Measurements from ENCODE around the gene KIF21B. TPM values are rescaled to one million over a fixed set of nuclear protein-coding genes. Genes with fewer than 3 reads are reported as not detected.

The KIF21B gene
- total and polyA plus RNA-seq, 9 donors: 0.58 to 1.2 (median 0.95) TPM

- DNase-seq: no peak
- Histone ChIP-seq H3K27me3 (ENCODE audit: control insufficient read depth, insufficient read depth, low read length) (peaks cover 25% of the 10 kb centered on the region), H3K4me3 (ENCODE audit: low read length) (no peak overlapping the region), H3K36me3 (ENCODE audit: control insufficient read depth, insufficient read depth, low read length) (no peaks in the 10 kb centered on the region), H3K9me3 (replicated peaks; ENCODE audit: control insufficient read depth, low read depth, low read length) (no peaks in the 10 kb centered on the region), H3K4me1 (ENCODE audit: control insufficient read depth, insufficient read depth, low read length) (peaks cover 45% of the 10 kb centered on the region), H3K27ac (ENCODE audit: low read length) (no peak overlapping the region)
- WGBS (ENCODE audit: insufficient coverage): 76% methylated on average over 3 of the region's 4 CpGs
Measured at GRCh38 chr1:201013031-201013485, 10.5 kb downstream of the KIF21B start.

- Histone ChIP-seq H3K4me1 (ENCODE audit: control insufficient read depth, insufficient read depth, low read length) (peaks cover 30% of the 10 kb centered on the region), H3K27me3 (ENCODE audit: control insufficient read depth, insufficient read depth, low read length) (peaks cover 22% of the 10 kb centered on the region)
Measured at GRCh38 chr1:201011616-201012015, 11.9 kb downstream of the KIF21B start.

GRCh38 chr1:201009962-201010645, 13.4 kb downstream of the KIF21B start:
- Histone ChIP-seq H3K4me1 (ENCODE audit: control insufficient read depth, insufficient read depth, low read length) (peaks cover 15% of the 10 kb centered on the region), H3K9me3 (replicated peaks; ENCODE audit: control insufficient read depth, low read depth, low read length) (no peaks in the 10 kb centered on the region), H3K27ac (ENCODE audit: low read length) (no peak overlapping the region), H3K36me3 (ENCODE audit: control insufficient read depth, insufficient read depth, low read length) (no peaks in the 10 kb centered on the region), H3K4me3 (ENCODE audit: low read length) (no peak overlapping the region), H3K27me3 (ENCODE audit: control insufficient read depth, insufficient read depth, low read length) (peaks cover 20% of the 10 kb centered on the region)
- DNase-seq: no peak
- WGBS (ENCODE audit: insufficient coverage): 63% methylated on average over 9 of the region's 11 CpGs

More at GRCh38 chr1:201011616-201012015, 11.9 kb downstream of the KIF21B start:
- no peaks in the 10 kb centered on the region for H3K36me3 ChIP-seq (ENCODE audit: control insufficient read depth, insufficient read depth, low read length)
- no peak for DNase-seq
- no peaks in the 10 kb centered on the region for H3K9me3 ChIP-seq (replicated peaks; ENCODE audit: control insufficient read depth, low read depth, low read length)
- no peak overlapping the region for H3K27ac ChIP-seq (ENCODE audit: low read length)
- H3K4me3 ChIP-seq (ENCODE audit: low read length): no peak overlapping the region
- WGBS (ENCODE audit: insufficient coverage): 63% methylated on average over 1 of the region's 3 CpGs

- WGBS (ENCODE audit: insufficient coverage): 88% methylated on average over 22 of the region's 22 CpGs
- H3K27ac ChIP-seq (ENCODE audit: low read length): no peak overlapping the region
- no peaks in the 10 kb centered on the region for H3K36me3 ChIP-seq (ENCODE audit: control insufficient read depth, insufficient read depth, low read length)
- no peaks in the 10 kb centered on the region for H3K9me3 ChIP-seq (replicated peaks; ENCODE audit: control insufficient read depth, low read depth, low read length)
- peaks cover 13% of the 10 kb centered on the region for H3K27me3 ChIP-seq (ENCODE audit: control insufficient read depth, insufficient read depth, low read length)
- peaks cover 4% of the 10 kb centered on the region for H3K4me1 ChIP-seq (ENCODE audit: control insufficient read depth, insufficient read depth, low read length)
- DNase-seq: no peak
- no peak overlapping the region for H3K4me3 ChIP-seq (ENCODE audit: low read length)
Measured at GRCh38 chr1:201008666-201009360, 14.7 kb downstream of the KIF21B start.

GRCh38 chr1:201007481-201007880, 16.0 kb downstream of the KIF21B start:
- DNase-seq: no peak
- Histone ChIP-seq H3K36me3 (ENCODE audit: control insufficient read depth, insufficient read depth, low read length) (no peaks in the 10 kb centered on the region), H3K9me3 (replicated peaks; ENCODE audit: control insufficient read depth, low read depth, low read length) (no peaks in the 10 kb centered on the region), H3K27ac (ENCODE audit: low read length) (no peak overlapping the region), H3K4me3 (ENCODE audit: low read length) (no peak overlapping the region), H3K4me1 (ENCODE audit: control insufficient read depth, insufficient read depth, low read length) (no peaks in the 10 kb centered on the region), H3K27me3 (ENCODE audit: control insufficient read depth, insufficient read depth, low read length) (peaks cover 5% of the 10 kb centered on the region)
- 96% methylated on average over 5 of the region's 5 CpGs for WGBS (ENCODE audit: insufficient coverage)

- no peaks in the 10 kb centered on the region for H3K4me1 ChIP-seq (ENCODE audit: control insufficient read depth, insufficient read depth, low read length)
- no peaks in the 10 kb centered on the region for H3K36me3 ChIP-seq (ENCODE audit: control insufficient read depth, insufficient read depth, low read length)
- H3K27me3 ChIP-seq (ENCODE audit: control insufficient read depth, insufficient read depth, low read length): no peaks in the 10 kb centered on the region
- no peak overlapping the region for H3K27ac ChIP-seq (ENCODE audit: low read length)
- no peaks in the 10 kb centered on the region for H3K9me3 ChIP-seq (replicated peaks; ENCODE audit: control insufficient read depth, low read depth, low read length)
- H3K4me3 ChIP-seq (ENCODE audit: low read length): no peak overlapping the region
- no peak for DNase-seq
- WGBS (ENCODE audit: insufficient coverage): no CpG with 5 or more reads among the region's 2 CpGs
Measured at GRCh38 chr1:201006450-201006849, 17.1 kb downstream of the KIF21B start.

GRCh38 chr1:201004732-201005131, 18.8 kb downstream of the KIF21B start:
- no peaks in the 10 kb centered on the region for H3K9me3 ChIP-seq (replicated peaks; ENCODE audit: control insufficient read depth, low read depth, low read length)
- no peak overlapping the region for H3K4me3 ChIP-seq (ENCODE audit: low read length)
- H3K27ac ChIP-seq (ENCODE audit: low read length): no peak overlapping the region
- H3K36me3 ChIP-seq (ENCODE audit: control insufficient read depth, insufficient read depth, low read length): no peaks in the 10 kb centered on the region
- no peak for DNase-seq
- 90% methylated on average over 14 of the region's 14 CpGs for WGBS (ENCODE audit: insufficient coverage)
- no peaks in the 10 kb centered on the region for H3K4me1 ChIP-seq (ENCODE audit: control insufficient read depth, insufficient read depth, low read length)
- H3K27me3 ChIP-seq (ENCODE audit: control insufficient read depth, insufficient read depth, low read length): no peaks in the 10 kb centered on the region

- Histone ChIP-seq H3K4me3 (ENCODE audit: low read length) (no peak overlapping the region), H3K27ac (ENCODE audit: low read length) (no peak overlapping the region), H3K27me3 (ENCODE audit: control insufficient read depth, insufficient read depth, low read length) (no peaks in the 10 kb centered on the region), H3K9me3 (replicated peaks; ENCODE audit: control insufficient read depth, low read depth, low read length) (no peaks in the 10 kb centered on the region), H3K36me3 (ENCODE audit: control insufficient read depth, insufficient read depth, low read length) (no peaks in the 10 kb centered on the region), H3K4me1 (ENCODE audit: control insufficient read depth, insufficient read depth, low read length) (no peaks in the 10 kb centered on the region)
- DNase-seq: no peak
- 87% methylated on average over 4 of the region's 6 CpGs for WGBS (ENCODE audit: insufficient coverage)
Measured at GRCh38 chr1:201004154-201004553, 19.4 kb downstream of the KIF21B start.

- Histone ChIP-seq H3K4me1 (ENCODE audit: control insufficient read depth, insufficient read depth, low read length) (no peaks in the 10 kb centered on the region), H3K36me3 (ENCODE audit: control insufficient read depth, insufficient read depth, low read length) (no peaks in the 10 kb centered on the region), H3K27me3 (ENCODE audit: control insufficient read depth, insufficient read depth, low read length) (no peaks in the 10 kb centered on the region), H3K9me3 (replicated peaks; ENCODE audit: control insufficient read depth, low read depth, low read length) (no peaks in the 10 kb centered on the region), H3K27ac (ENCODE audit: low read length) (no peak overlapping the region), H3K4me3 (ENCODE audit: low read length) (no peak overlapping the region)
- WGBS (ENCODE audit: insufficient coverage): 82% methylated on average over 1 of the region's 1 CpG
- DNase-seq: no peak
Measured at GRCh38 chr1:201002510-201002909, 21.0 kb downstream of the KIF21B start.

- Histone ChIP-seq H3K9me3 (replicated peaks; ENCODE audit: control insufficient read depth, low read depth, low read length) (no peaks in the 10 kb centered on the region), H3K4me3 (ENCODE audit: low read length) (no peak overlapping the region), H3K27me3 (ENCODE audit: control insufficient read depth, insufficient read depth, low read length) (no peaks in the 10 kb centered on the region), H3K4me1 (ENCODE audit: control insufficient read depth, insufficient read depth, low read length) (no peaks in the 10 kb centered on the region), H3K27ac (ENCODE audit: low read length) (no peak overlapping the region), H3K36me3 (ENCODE audit: control insufficient read depth, insufficient read depth, low read length) (no peaks in the 10 kb centered on the region)
- DNase-seq: no peak
- WGBS (ENCODE audit: insufficient coverage): 79% methylated on average over 5 of the region's 11 CpGs
Measured at GRCh38 chr1:201001962-201002361, 21.6 kb downstream of the KIF21B start.

Data from muscle of leg (tissue), 11 donors.